Anterior cingulate cortex (tissue), 58 donors: ENCODE data around the gene B4GALNT4.
"Not testable (repeated sequence)": the region's sequence is repeated elsewhere in the genome, so short reads cannot be mapped to it uniquely, and the experiment has no call there.

Experiments used
- DNase-seq, 58 donors: peaks; one replicate each; lab custom pipeline; 2025; lab: John Stamatoyannopoulos, UW

The B4GALNT4 gene

DNA sequence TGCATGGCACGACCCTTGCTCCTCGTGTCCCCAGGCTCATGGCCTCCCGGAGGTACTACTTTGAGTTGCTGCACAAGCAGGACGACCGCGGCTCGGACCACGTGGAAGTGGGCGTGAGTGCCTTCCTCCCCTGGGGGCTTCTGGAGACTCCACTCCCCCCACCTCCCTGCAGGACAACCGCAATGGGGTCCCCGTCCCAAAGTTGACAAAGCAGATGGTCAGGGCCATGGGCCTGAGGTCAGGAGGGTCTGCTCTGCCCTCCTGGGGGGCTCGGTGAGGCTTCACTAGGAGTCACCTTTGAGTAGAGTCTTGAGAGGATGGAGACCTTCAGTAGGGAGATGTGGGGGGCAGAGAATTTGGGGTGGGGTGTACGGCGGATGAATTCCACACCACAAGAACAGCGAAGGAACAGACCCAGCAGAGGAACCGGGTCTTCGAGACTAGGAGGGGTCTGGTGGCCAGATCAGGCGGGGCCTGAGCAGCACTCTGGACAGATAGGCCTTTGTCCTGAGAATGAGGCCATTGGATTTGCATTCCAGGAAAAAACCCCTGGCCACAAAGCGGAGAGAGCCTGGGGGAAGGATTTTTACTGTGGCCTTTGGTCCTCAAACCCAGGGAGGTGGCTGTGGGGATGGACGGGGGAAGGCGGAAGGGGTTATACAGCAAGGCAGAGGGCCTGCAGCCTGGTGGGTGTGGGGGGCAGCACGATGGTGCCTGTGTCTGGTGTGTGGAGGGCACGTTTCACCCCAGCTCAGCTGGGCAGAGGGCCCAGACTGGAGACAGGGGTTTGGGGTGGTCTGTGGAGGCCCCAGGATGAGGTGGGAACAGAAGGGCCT is 4.6 kb downstream of the B4GALNT4 start:
- peak in 41 of 58 donors; percentile 17 to 81 (median 59) for DNase-seq

DNA sequence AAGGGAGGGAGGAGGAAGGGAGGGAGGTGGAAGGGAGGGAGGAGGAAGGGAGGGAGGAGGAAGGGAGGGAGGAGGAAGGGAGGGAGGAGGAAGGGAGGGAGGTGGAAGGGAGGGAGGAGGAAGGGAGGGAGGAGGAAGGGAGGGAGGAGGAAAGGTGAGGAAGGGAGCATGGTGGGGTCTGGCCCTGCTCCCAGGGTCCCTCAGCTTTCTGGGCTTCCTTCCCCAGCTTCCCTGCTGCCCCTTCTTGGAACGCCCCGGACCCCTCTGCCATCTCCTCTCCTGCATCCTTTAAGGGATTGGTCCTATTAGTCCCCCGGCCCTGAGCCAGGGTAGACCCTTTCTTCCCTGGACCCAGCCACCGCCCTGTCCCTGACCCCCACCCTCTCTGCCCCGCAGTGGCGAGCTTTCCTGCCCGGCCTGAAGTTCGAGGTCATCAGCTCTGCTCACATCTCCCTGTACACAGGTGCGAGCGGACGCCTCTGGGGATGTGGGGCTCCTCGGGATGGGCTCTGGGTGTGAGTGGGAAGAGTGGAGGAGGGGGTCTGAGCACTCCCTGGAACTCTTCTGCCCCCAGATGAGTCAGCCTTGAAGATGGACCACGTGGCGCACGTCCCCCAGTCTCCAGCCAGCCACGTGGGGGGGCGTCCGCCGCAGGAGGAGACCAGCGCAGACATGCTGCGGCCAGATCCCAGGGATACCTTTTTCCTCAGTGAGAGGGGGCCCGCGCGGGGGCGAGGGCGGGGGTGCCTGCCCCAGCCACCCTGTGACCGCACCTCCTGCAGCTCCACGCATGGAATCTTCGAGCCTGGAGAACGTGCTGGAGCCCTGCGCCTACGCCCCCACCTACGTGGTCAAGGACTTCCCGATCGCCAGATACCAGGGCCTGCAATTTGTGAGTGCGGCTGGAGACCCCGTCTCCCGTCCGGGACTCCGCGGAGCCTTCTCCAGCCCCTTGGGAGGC is 6.0 kb downstream of the B4GALNT4 start:
- DNase-seq, result no peak

DNA sequence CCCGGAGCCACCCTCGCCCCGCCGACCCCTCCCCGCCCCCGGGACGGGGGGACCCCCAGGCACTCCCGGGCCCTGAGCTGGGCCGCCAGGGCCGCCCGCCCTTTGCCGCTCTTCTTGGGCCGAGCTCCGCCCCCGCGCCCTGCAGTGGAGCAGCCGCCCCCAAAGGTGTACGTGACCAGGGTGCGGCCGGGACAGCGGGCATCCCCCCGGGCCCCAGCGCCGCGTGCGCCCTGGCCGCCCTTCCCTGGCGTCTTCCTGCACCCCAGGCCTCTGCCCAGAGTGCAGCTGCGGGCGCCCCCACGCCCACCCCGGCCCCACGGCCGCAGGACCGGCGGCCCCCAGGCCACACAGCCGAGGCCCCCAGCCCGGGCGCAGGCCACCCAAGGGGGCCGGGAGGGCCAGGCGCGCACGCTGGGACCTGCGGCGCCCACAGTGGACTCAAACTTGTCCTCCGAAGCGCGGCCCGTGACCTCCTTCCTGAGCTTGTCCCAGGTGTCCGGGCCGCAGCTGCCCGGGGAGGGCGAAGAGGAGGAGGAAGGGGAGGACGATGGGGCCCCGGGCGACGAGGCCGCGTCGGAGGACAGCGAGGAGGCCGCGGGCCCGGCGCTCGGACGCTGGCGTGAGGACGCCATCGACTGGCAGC is 7.4 kb downstream of the B4GALNT4 start:
- DNase-seq, result no peak

DNA sequence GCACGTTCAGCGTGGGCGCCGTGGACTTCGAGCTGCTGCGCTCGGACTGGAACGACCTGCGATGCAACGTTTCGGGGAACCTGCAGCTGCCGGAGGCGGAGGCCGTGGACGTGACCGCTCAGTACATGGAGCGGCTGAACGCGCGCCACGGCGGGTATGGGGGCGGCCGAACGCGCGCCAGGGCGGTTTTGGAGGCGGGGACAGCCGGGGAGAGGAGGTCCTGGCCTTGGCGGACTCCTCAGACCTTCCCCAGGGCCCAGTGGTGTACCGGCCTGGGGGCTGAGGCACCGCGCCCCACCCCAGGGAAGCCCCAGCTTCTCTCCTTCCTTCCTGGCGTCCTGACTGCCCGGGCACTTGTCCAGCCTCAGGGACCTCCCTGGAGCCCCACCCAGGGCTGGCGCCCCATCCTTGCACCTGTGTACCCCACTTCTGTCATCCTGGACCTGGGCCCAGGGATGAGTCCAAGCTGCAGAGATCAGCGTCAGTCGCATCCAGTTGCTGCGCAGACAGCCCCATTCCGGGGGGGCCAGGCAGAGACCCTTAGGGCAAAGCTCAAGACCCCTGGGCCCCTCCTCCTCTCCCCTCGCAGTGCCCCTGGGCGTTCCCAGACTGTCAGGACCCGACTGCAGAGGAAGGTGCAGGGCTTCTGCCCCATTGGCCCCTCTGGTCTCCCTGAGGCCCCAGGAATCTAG is 8.0 kb downstream of the B4GALNT4 start:
- no peak for DNase-seq

DNA sequence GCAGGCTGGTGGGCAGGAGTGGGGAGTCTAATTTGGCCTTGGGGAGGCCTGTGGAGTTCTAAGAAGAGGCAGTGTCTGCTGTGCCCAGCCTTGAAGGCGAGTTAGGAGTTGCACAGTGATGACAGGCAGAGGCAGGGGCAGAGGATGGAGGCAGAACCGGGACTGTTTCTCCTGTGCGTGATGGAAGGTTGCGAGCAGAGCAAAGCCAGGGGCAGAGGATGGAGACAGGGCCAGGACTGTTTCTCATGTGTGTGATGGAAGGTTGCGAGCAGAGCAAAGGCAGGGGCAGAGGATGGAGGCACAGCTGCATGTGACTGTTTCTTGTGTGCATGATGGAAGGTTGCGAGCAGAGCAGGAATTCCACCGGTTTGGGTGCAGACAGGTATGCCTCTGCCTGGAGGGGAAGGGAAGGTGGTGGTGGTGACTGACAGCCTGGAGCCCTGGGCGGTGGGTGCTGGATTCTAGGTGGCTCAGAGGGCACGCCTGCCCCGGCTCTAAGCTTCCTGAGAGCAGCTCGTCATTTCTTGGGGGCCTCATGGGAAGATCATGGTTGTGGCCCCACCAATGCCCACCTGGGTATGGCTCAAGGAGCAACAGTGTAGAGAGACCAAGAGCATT is 8.7 kb downstream of the B4GALNT4 start:
- DNase-seq, result no peak

DNA sequence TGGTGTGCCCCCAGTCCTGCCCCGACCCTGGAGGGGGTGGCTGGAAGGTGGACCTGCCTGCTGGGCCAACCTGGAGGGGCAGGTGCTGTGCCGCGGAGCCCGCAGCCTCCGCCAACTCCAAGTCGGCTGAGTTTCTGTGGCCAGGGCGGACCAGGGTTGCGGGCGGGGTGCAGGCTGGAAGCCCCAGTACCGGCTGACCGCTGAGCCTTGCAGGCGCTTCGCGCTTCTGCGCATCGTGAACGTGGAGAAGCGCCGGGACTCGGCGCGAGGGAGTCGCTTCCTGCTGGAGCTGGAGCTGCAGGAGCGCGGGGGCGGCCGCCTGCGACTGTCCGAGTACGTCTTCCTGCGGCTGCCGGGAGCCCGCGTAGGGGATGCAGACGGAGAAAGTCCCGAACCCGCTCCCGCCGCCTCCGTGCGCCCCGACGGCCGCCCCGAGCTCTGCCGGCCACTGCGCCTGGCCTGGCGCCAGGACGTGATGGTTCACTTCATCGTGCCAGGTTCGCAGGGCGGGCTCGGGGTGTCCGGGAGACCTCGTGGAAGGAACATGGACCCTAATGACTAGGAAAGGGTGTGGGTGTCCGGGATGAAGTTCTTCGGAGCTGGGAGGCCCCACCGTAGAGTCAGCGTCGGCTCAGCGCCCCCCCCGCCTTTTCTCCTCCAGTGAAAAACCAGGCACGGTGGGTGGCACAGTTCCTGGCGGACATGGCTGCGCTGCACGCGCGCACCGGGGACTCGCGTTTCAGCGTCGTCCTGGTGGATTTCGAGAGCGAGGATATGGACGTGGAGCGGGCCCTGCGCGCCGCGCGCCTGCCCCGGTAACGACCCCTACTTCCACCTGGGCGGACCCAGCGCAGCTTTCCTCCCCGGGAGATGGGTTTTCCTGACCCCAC is 10.2 kb downstream of the B4GALNT4 start:
- DNase-seq, result no peak

DNA sequence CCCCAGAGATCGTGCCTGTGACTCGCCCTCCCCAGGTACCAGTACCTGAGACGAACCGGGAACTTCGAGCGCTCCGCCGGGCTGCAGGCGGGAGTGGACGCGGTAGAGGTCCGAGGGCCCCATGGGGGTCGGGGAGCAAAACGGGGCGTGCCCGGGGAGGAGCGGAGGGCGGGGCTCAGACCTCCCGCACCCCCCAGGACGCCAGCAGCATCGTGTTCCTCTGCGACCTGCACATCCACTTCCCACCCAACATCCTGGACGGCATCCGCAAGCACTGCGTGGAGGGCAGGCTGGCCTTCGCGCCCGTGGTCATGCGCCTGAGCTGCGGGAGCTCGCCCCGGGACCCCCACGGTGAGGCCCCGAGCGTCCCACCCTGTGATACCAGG is 10.8 kb downstream of the B4GALNT4 start:
- DNase-seq, result no peak

DNA sequence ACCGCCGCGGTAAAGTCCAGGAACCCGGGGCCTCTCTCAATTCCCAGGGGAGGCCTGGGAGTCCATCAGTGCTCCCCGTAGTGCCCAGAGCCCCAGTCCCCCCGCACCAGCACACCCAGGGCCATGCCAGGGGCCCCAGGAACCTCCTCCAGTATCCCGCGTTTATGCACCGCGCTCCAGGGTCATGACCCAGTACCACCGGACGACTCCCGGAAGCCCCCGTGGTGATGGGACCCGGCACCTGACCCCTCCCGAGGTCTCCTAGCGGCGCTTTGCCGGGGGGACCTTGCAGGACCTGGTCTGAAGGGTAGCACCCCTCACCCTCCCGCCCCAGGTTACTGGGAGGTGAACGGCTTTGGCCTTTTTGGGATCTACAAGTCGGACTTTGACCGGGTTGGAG is 11.2 kb downstream of the B4GALNT4 start:
- no peak for DNase-seq

DNA sequence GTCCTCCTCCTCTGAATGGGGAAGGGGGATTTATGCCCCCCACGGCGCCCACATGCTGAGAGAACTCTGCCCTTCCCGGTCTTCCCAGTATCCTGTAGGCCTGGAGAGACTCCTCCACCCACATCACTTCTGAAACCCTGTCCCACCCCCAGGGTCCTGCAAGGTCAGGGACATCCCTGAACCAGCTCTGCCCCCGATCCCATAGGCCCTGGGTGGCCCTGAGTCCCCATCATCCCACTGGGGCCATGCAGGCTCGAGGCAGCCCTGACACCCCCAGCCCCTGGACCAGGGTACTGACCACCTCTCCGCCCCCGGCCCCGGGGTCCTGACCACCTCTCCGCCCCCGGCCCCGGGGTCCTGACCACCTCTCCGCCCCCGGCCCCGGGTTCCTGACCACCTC is 11.7 kb downstream of the B4GALNT4 start:
- no peak for DNase-seq

DNA sequence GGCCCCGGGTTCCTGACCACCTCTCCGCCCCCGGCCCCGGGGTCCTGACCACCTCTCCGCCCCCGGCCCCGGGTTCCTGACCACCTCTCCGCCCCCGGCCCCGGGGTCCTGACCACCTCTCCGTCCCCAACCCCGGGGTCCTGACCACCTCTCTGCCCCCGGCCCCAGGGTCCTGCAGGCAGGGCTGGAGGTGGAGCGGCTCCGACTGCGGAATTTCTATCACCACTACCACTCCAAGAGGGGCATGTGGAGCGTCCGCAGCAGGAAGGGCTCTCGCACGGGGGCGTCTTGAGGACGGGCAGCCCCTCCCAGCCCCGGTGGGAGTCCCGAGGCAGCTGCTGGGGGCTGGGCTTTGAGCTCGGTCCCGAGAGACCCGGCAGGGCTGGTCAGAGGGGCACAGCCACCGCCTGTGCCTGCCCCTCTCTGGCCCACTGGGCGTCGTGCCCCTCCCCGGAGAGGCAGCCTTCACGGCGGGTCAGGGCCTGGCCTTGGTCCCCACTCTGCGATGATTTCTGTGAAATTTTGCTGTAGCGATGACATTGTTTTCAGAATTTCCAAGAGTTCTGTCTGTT is 12.3 kb downstream of the B4GALNT4 start:
- no peak for DNase-seq

DNA sequence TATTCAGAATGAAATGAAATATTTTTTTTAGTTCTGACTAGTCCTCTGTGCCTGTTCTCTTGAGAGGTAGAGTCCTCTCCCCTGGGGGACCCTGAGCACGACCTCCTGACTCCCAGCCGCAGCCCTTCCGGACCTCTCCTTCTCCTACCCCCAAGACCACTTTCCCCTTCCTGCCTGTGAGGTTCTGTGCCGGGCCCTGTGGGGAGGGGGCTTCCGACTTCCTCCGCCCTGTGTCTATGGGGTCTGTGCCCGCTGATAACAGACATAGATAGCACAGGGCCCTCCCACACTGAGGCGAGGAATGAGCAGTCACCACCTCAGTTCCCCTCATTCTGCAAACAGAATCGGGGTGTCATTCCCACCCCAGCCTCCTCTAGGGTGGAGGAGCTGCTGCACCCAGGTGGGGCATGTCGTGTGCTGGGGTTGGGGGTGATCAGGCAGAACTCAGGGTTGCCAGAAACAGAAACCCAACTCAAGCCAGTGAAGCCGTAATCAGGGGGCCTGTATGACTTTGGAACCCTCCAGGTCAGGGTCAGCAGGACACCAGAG is 12.9 kb downstream of the B4GALNT4 start:
- no peak for DNase-seq

DNA sequence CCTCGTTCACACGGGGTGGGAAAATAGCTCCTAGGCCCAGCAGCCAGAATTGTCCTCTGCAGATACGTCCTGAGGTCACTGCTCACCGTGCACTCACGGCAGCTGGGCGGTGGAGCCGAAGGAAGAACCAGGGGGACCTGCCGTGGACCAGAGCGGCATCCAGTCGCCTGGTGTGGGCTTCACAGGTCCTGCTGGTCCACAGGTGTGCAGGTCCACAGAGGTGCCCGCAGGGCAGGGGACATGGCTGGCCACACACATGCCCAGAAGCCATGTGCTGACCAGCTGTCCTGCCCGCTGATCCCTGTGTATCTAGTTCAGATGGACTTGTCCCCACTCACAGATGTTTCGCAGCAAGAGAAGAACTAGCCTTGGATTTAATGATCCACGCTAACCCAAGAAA is 14.1 kb downstream of the B4GALNT4 start:
- DNase-seq, result no peak

DNA sequence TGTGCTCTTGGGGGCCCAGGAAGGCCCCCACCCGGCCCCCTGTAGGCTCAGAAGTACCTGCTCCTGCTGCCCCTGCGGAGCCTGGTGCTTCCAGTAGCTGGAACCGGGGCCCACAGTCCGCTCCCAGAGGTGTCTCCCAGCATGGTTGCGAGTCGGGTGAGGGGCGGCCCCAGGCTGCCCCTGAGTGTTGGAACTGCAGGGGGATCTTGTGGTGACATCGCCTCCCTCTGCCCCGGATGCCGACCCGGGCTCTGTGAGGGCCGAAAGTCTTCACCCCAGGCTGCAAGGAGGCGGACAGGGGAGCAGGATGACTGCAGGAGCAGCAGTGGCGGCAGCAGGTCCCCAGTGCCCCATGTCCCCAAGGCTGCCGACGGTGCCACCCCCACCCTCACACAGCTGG is 15.2 kb downstream of the B4GALNT4 start:
- no peak for DNase-seq

DNA sequence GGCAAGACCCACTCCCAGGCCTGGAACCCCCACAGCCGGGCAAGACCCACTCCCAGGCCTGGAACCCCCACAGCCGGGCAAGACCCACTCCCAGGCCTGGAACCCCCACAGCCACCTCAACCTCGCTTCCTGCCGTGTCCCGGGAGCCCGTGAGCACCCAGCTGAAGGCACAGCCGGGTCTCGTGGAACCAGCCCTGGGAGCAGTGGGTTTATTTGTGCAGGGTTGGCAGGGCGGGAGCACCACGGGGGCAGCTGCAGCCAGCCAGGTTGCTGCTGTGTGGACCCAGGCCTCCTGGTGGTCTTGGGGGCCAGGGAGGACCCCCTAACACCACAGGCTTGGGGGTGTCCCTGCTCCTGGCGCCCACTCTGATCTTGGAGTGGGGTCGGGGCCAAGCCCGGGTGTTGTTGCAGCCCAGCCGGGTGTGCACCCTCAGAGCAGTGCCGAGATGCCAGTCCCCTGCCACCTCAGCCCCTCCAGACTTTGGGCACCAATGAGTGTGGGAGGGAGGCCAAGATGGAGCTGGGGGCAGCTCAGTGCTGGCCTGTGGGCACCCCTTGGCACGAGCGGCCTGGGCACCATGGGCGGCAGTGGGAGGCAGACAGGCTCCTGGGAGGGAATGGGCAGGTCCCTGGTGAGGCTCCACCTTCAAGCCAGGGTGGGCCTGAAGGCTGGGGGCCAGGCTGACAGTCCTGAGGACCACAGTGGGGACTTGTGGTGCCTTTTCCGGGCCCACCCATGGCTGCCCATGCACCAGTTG is 16.5 kb downstream of the B4GALNT4 start:
- DNase-seq, result no peak

DNA sequence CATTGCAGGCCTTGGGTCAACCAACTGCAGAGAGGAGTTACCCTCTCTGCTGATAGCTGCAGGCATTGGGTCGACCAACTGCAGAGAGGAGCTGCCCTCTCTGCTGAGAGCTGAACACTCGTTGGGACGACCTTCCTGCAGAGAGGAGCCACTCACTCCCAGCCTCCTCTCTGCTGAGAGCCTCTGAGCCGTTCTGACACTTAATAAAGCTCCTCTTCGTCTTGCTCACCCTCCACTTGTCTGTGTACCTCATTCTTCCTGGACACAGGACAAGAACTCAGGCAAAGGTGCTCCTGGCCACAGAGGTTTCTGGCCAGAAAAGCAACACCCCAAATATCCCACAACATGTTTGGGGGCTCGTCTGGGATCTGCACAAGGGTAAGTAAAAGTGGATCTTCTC is 17.2 kb downstream of the B4GALNT4 start:
- no peak for DNase-seq

DNA sequence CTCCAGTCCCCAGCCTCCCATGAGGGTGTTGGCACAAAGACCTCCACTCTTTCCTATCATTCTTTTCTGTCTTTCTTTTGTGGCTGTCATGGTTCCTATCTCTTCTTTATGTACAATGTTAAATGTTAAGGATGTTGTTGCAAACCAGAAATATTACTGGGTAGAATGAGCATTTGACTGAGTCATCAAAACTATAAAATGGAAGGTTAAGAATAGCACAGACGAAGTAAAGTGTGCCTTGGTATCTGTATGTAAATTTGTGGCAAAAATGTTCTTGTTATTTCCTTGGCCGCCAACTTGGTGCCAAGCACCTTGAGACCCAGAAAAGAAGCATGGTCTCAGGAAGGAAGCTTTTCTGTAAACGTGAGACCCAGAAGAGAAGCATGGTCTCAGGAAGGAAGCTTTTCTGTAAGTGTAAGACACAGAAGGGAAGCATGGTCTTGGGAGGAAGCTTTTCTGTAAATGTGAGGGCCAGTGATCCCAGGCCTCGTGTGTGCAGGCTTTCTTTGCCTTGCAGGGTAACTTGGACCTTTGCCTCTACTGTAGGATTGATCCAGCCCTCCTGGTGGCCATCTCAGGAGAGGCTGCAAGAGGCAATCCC is 18.0 kb downstream of the B4GALNT4 start:
- no peak for DNase-seq

DNA sequence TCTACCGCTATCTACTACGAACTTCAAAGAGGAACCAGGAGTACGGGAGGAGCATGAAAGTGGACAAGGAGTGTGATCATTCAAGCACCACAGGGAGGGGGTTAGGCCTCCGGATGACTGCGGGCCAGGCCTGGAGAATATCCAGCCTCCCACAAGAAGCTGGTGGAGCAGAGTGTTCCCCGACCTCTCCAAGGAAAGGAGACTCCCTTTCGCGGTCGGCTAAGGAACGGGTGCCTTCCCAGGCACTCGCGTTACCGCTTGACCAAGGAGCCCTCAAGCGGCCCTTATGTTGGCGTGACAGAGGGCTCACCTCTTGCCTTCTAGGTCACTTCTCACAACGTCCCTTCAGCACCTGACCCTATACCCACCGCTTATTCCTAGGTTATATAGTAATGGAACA is 20.1 kb downstream of the B4GALNT4 start:
- not testable (repeated sequence) for DNase-seq
